B cell (primary cell): ENCODE results near the gene PPARD. TPM values are rescaled to one million over a fixed set of nuclear protein-coding genes. Genes with fewer than 3 reads are reported as not detected.

ENCODE experiments used
- ATAC-seq: fragments of 200-7000 bp; cut with Tn5 transposase; one replicate; pipeline ENCODE4 v1.10.0; 2021; ENCODE audit warnings: low read depth, mild to moderate bottlenecking, moderate number of reproducible peaks, moderate library complexity
- CTCF ChIA-PET: fragments of 350-600 bp; sonication (Branson Sonifier 250); formaldehyde crosslinking; loops from one replicate; lab custom pipeline; 2021; ENCODE audit warnings: antibody characterized with exemption, inconsistent platforms; lab: Charles Lee
- POLR2A ChIA-PET: fragments of 350-600 bp; sonication (Branson Sonifier 250); formaldehyde crosslinking; loops from one replicate; lab custom pipeline; 2021; ENCODE audit warnings: antibody characterized with exemption; lab: Charles Lee
- DNase-seq: peaks from one replicate; pipeline ENCODE4 v3.0.0; 2013
- H2AFZ ChIP-seq: 2 replicates; pipeline ENCODE4 v1.6.1; 2012; ENCODE audit warnings: mild to moderate bottlenecking, low read depth, low read length; ENCODE audit not compliant: insufficient read depth, poor library complexity, severe bottlenecking
- H3K27ac ChIP-seq, 2 donors: 1 replicate in 1 of 2; 2 replicates in 1 of 2; pipeline ENCODE4 v1.5.1; 2012 to 2013; ENCODE audit warnings: low read length in 2 of 2, mild to moderate bottlenecking in 2 of 2, moderate library complexity in 1 of 2
- H3K27me3 ChIP-seq, 4 experiments: fragments of 200-600 bp in 1 of 4; sonication (generic) in 1 of 4; replicated peaks in 1 of 4; 1 replicate in 2 of 4; 2 replicates in 2 of 4; pipeline versions ENCODE4 v1.6.1 to v1.7.0; 2013 to 2016; ENCODE audit warnings: low read length in 3 of 4, mild to moderate bottlenecking in 2 of 4, mixed read lengths in 1 of 4, moderate library complexity in 1 of 4; ENCODE audit not compliant: insufficient read depth in 4 of 4, control insufficient read depth in 3 of 4; ENCODE audit errors: control extremely low read depth in 1 of 4
- H3K36me3 ChIP-seq, 2 experiments: replicated peaks in 1 of 2; 1 replicate in 1 of 2; 2 replicates in 1 of 2; pipeline versions ENCODE4 v1.6.1 to v1.7.1; 2013; ENCODE audit warnings: low read length in 1 of 2; ENCODE audit not compliant: insufficient read depth in 2 of 2, control insufficient read depth in 1 of 2; ENCODE audit errors: control extremely low read depth in 1 of 2, extremely low read depth in 1 of 2
- H3K4me1 ChIP-seq, 2 donors: fragments of 200-600 bp in 1 of 2; sonication (generic) in 1 of 2; 1 replicate in 1 of 2; 2 replicates in 1 of 2; pipeline versions ENCODE4 v1.5.1 to v1.6.1; 2013 to 2017; ENCODE audit warnings: low read length in 2 of 2; ENCODE audit not compliant: control insufficient read depth in 2 of 2, insufficient read depth in 2 of 2
- H3K4me2 ChIP-seq: replicated peaks from 2 replicates; pipeline ENCODE3; 2012; ENCODE audit warnings: mild to moderate bottlenecking, low read depth, low read length; ENCODE audit not compliant: poor library complexity, severe bottlenecking
- H3K4me3 ChIP-seq, 5 experiments: fragments of 200-600 bp in 1 of 5; sonication (generic) in 1 of 5; 1 replicate in 3 of 5; 2 replicates in 2 of 5; pipeline versions ENCODE4 v1.5.1 to v1.7.0; 2011 to 2016; ENCODE audit warnings: low read length in 4 of 5, mild to moderate bottlenecking in 4 of 5, low read depth in 2 of 5, control low read depth in 1 of 5, moderate library complexity in 1 of 5; ENCODE audit not compliant: insufficient read depth in 1 of 5; ENCODE audit errors: control extremely low read depth in 1 of 5, extremely low read depth in 1 of 5
- H3K79me2 ChIP-seq: fragments of 200-600 bp; sonication (generic); one replicate; pipeline ENCODE4 v1.6.0; 2016; ENCODE audit warnings: low read length; ENCODE audit not compliant: control insufficient read depth, insufficient read depth
- H3K9ac ChIP-seq: fragments of 200-600 bp; sonication (generic); 2 replicates; pipeline ENCODE4 v1.6.1; 2017; ENCODE audit warnings: mild to moderate bottlenecking, low read length, moderate library complexity
- H3K9me3 ChIP-seq, 3 donors: one replicate each; pipeline versions ENCODE4 v1.6.1 to v1.7.1; 2013; ENCODE audit warnings: low read length in 2 of 3; ENCODE audit not compliant: control insufficient read depth in 2 of 3, insufficient read depth in 1 of 3; ENCODE audit errors: control extremely low read depth in 1 of 3
- H4K20me1 ChIP-seq: 2 replicates; pipeline ENCODE4 v1.6.0; 2012; ENCODE audit warnings: mild to moderate bottlenecking, low read length; ENCODE audit not compliant: insufficient read depth, control insufficient read depth, poor library complexity, severe bottlenecking
- H3K27ac Mint-ChIP-seq: one replicate; pipeline ENCODE4 v1.8.0; 2021; ENCODE audit warnings: mixed read lengths
- H3K27me3 Mint-ChIP-seq: one replicate; pipeline ENCODE4 v1.8.0; 2021; ENCODE audit warnings: mixed read lengths
- H3K4me1 Mint-ChIP-seq: one replicate; pipeline ENCODE4 v1.8.0; 2021; ENCODE audit warnings: mixed read lengths
- H3K4me3 Mint-ChIP-seq: one replicate; pipeline ENCODE4 v1.8.0; 2021; ENCODE audit warnings: mixed read lengths
- H3K9me3 Mint-ChIP-seq: one replicate; pipeline ENCODE4 v1.8.0; 2022; ENCODE audit warnings: mixed read lengths; ENCODE audit not compliant: insufficient read depth
- CTCF ChIP-seq: fragments of 200-600 bp; IDR thresholded peaks from one replicate; pipeline ENCODE4 v1.8.0; 2022; ENCODE audit warnings: antibody characterized with exemption, mild to moderate bottlenecking
- EZH2 ChIP-seq: IDR thresholded peaks from 2 replicates; pipeline ENCODE4 v1.6.1; 2012; ENCODE audit warnings: borderline replicate concordance, low read depth, mild to moderate bottlenecking, moderate library complexity, low read length; ENCODE audit not compliant: insufficient read depth, poor library complexity, severe bottlenecking
- WGBS: methylation state at CpG from one replicate; pipeline ENCODE4 v1.1.5; 2013; ENCODE audit warnings: missing lambda C conversion rate; ENCODE audit not compliant: insufficient coverage; 5-methylcytosine and 5-hydroxymethylcytosine counted together
- intact Hi-C: fragments of 100-400 bp; cut with micrococcal nuclease; formaldehyde crosslinking; loops from one replicate; pipeline ENCODE4 v1.10.0; 2022
- polyA plus RNA-seq: library from polyadenylated mRNA; depleted of rRNA; stranded (reverse); fragments of >200 nt; gene quantifications from 2 replicates; pipeline ENCODE4 v1.2.3, GENCODE V29; 2012
- total RNA-seq, 2 donors: library from RNA; stranded (reverse); fragments of 120-200 nt in 1 of 2; gene quantifications; 1 replicate in 1 of 2; 2 replicates in 1 of 2; pipeline versions ENCODE4 v1.2.3 to v1.2.4, GENCODE V29; 2013 to 2022

PPARD gene
- total and polyA plus RNA-seq, 2 donors (not counting 1 experiment from before 2014, with no cell fraction given): 37.9 to 38.9 TPM

GRCh38 chr6:35468181-35468979 is 126.0 kb downstream of the PPARD start, which contains the start of gene RPL10A:
Gene RPL10A, plus strand, starts transcription at chr6:35468401. Its CDS starts 34 bp downstream, at chr6:35468435.
- no peaks in the 10 kb centered on the region for H3K27me3 Mint-ChIP-seq
- peak; percentile 91 for ATAC-seq
- peak; percentile 98 for DNase-seq
- no peaks in the 10 kb centered on the region for H3K27me3 ChIP-seq
- H3K27ac ChIP-seq: peak within 1 kb of the TSS; percentile 91 to 92
- peak within 1 kb of the TSS; percentile 99 for H3K4me3 Mint-ChIP-seq
- intact Hi-C loops: loop anchor here (1.0 to 5.0 kb wide), 5 partner anchors 16 to 264 kb away; partner anchors contain the start of genes DEF6, FANCE, PPARD and TEAD3
- peaks cover 2 to 42% of the 10 kb centered on the region in 2 experiments for H3K36me3 ChIP-seq
- WGBS: under 1% methylated on average over 86 of the region's 86 CpGs
- peaks cover 8% of the 10 kb centered on the region for H3K79me2 ChIP-seq
- H3K9ac ChIP-seq: peak within 1 kb of the TSS; percentile 88
- H4K20me1 ChIP-seq: peaks cover 25% of the 10 kb centered on the region
- CTCF ChIA-PET: interaction anchor here (1.0 to 7.9 kb wide), 8 partner anchors 16 to 172 kb away, joined by 4 to 127 read pairs (median 7); partner anchors contain the start of genes DEF6, FANCE and PPARD
- POLR2A ChIA-PET: interaction anchor here (0.9 to 2.3 kb wide), 7 partner anchors 16 to 166 kb away, joined by 3 to 19 read pairs (median 3); partner anchors contain the start of genes FANCE, PPARD and TEAD3
- peaks cover 19 to 34% of the 10 kb centered on the region in 2 donors for H3K4me1 ChIP-seq
- H3K4me3 ChIP-seq: peak within 1 kb of the TSS; percentile 51 to 95 (median 87)
- no peaks in the 10 kb centered on the region for H3K9me3 ChIP-seq
- H3K4me2 ChIP-seq: peak within 1 kb of the TSS; percentile 82
- H3K4me1 Mint-ChIP-seq: peaks cover 42% of the 10 kb centered on the region
- H3K9me3 Mint-ChIP-seq: no peaks in the 10 kb centered on the region
- peak within 1 kb of the TSS; percentile 99 for H3K27ac Mint-ChIP-seq
- TF ChIP-seq CTCF (peak; percentile 91), EZH2 (no peak)
- peak within 1 kb of the TSS; percentile 96 for H2AFZ ChIP-seq
